Type B pancreatic cell (in vitro differentiated cells): Measurements from ENCODE around the gene RNF217. TPM values are rescaled to one million over a fixed set of nuclear protein-coding genes. Genes with fewer than 3 reads are reported as not detected.

Experiments
- DNase-seq: peaks from one replicate; pipeline ENCODE4 v3.0.0; 2021; ENCODE audit warnings: mixed read lengths; ENCODE audit not compliant: unreplicated experiment; ENCODE audit errors: extremely low spot score
- H3K27ac Mint-ChIP-seq: 2 replicates; pipeline ENCODE4 v1.8.0; 2021; ENCODE audit warnings: mild to moderate bottlenecking, mixed read lengths
- H3K27me3 Mint-ChIP-seq: 2 replicates; pipeline ENCODE4 v1.8.0; 2021; ENCODE audit warnings: mixed read lengths
- H3K36me3 Mint-ChIP-seq: 2 replicates; pipeline ENCODE4 v1.8.0; 2021; ENCODE audit warnings: mixed read lengths
- H3K4me1 Mint-ChIP-seq: one replicate; pipeline ENCODE4 v1.8.0; 2021; ENCODE audit warnings: mixed read lengths; ENCODE audit not compliant: unreplicated experiment
- H3K4me3 Mint-ChIP-seq: 2 replicates; pipeline ENCODE4 v1.8.0; 2021; ENCODE audit warnings: mild to moderate bottlenecking, mixed read lengths
- H3K9me3 Mint-ChIP-seq: 2 replicates; pipeline ENCODE4 v1.8.0; 2021; ENCODE audit warnings: mixed read lengths
- CTCF ChIP-seq: fragments of 200-600 bp; sonication (generic); conservative IDR thresholded peaks from 2 replicates; pipeline ENCODE4 v1.5.0; 2021; ENCODE audit warnings: antibody characterized with exemption, mild to moderate bottlenecking
- total RNA-seq: library from RNA; stranded (reverse); gene quantifications from 2 replicates; pipeline ENCODE4 v1.2.1, GENCODE V29; 2021; ENCODE audit warnings: low replicate concordance

Gene RNF217
- total RNA-seq, 1 donor from 2014 or later, result 22.1 TPM

- H3K27me3 Mint-ChIP-seq, result no peaks in the 10 kb centered on the region
- H3K27ac Mint-ChIP-seq, result peak overlapping the region; percentile 51
- DNase-seq, result no peak
- peaks cover 19% of the 10 kb centered on the region for H3K4me1 Mint-ChIP-seq
- peaks cover 15% of the 10 kb centered on the region for H3K36me3 Mint-ChIP-seq
- no peak for TF ChIP-seq CTCF
- peak overlapping the region; percentile 7 for H3K4me3 Mint-ChIP-seq
- no peaks in the 10 kb centered on the region for H3K9me3 Mint-ChIP-seq
These were observed 47.3 kb downstream of the RNF217 start for GRCh38 chr6:125009578-125009977.

DNA sequence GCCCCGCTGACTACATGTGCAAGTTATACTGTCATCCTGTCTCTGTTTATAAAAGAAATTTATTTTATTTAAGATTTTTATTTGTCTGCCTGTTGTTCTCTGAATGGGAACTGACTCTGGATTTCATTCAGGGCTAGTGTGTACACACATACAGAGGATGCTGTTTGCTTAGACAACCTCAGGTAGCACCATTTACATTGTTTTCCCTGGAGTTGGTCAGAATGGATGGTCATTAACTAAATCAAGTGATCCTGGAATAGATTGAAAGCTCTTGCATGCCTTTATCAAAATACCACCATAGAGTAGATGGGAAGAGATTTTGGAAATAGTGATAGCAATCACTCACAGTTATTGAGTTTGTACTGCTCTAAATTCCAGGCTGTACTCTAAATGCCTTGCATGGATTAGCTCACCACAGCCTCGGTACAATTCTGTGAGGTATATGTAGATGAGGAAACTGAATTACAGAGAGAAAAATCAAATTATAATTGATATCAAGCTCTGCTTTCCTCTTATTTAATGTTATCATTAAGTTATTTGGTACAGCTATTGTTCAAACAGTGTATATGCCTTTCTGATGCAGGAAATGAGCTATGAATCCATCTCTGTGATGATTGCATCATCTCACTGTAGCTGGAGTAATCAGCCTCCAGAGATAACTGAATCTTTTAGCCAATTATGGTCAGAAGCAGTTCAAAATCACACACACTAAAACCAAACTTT, 51.9 kb downstream of the RNF217 start:
- no peak overlapping the region for H3K27ac Mint-ChIP-seq

DNA sequence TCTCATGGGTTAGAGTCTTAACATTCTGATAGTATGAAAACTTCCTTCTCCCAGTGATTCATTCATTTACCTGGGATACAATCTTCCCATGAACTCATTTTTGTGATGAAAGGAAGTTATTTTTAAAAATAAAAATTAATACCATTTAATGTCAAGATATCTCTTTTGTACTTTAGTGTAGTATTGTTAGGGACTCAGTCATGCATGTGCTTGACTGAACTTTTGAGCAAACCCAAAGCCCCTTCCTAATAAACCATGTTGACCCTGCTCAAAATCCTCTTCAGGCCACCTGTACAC, 52.4 kb downstream of the RNF217 start:
- Mint-ChIP-seq H3K27me3 (no peaks in the 10 kb centered on the region), H3K4me1 (peaks cover 17% of the 10 kb centered on the region), H3K36me3 (peaks cover 12% of the 10 kb centered on the region), H3K27ac (no peak overlapping the region), H3K4me3 (no peak overlapping the region), H3K9me3 (no peaks in the 10 kb centered on the region)
- DNase-seq, result no peak
- TF ChIP-seq CTCF, result no peak

More for the DNA sequence above, 51.9 kb downstream of the RNF217 start:
- H3K36me3 Mint-ChIP-seq, result peaks cover 12% of the 10 kb centered on the region
- no peak overlapping the region for H3K4me3 Mint-ChIP-seq
- H3K9me3 Mint-ChIP-seq, result no peaks in the 10 kb centered on the region
- peaks cover 19% of the 10 kb centered on the region for H3K4me1 Mint-ChIP-seq
- DNase-seq, result no peak
- TF ChIP-seq CTCF, result no peak
- H3K27me3 Mint-ChIP-seq, result no peaks in the 10 kb centered on the region

GRCh38 chr6:125015152-125015551, 52.9 kb downstream of the RNF217 start:
- H3K4me3 Mint-ChIP-seq, result no peak overlapping the region
- H3K9me3 Mint-ChIP-seq, result no peaks in the 10 kb centered on the region
- H3K4me1 Mint-ChIP-seq, result peaks cover 11% of the 10 kb centered on the region
- no peak overlapping the region for H3K27ac Mint-ChIP-seq
- peaks cover 15% of the 10 kb centered on the region for H3K36me3 Mint-ChIP-seq
- no peak for TF ChIP-seq CTCF
- no peaks in the 10 kb centered on the region for H3K27me3 Mint-ChIP-seq
- no peak for DNase-seq

GRCh38 chr6:125018136-125018535, 55.9 kb downstream of the RNF217 start:
- no peak for DNase-seq
- H3K9me3 Mint-ChIP-seq, result no peaks in the 10 kb centered on the region
- no peak overlapping the region for H3K27ac Mint-ChIP-seq
- H3K27me3 Mint-ChIP-seq, result no peaks in the 10 kb centered on the region
- no peak for TF ChIP-seq CTCF
- peaks cover 15% of the 10 kb centered on the region for H3K36me3 Mint-ChIP-seq
- peaks cover 8% of the 10 kb centered on the region for H3K4me1 Mint-ChIP-seq
- H3K4me3 Mint-ChIP-seq, result no peak overlapping the region
